Choroid plexus epithelial cell (primary cell): ENCODE results near the gene MARCHF9.

ENCODE experiments used
- DNase-seq: peaks from one replicate; pipeline ENCODE4 v3.0.0-alpha.2; 2010; ENCODE audit warnings: low read depth
- H3K4me3 ChIP-seq: 2 replicates; pipeline ENCODE4 v1.5.1; 2011; ENCODE audit warnings: low read depth, mild to moderate bottlenecking, control low read depth, low read length, moderate library complexity
- CTCF ChIP-seq: conservative IDR thresholded peaks from 2 replicates; pipeline ENCODE4 v1.5.1; 2011; ENCODE audit warnings: low read depth, mild to moderate bottlenecking, control low read depth, inconsistent platforms, low read length, moderate library complexity

Gene MARCHF9

GRCh38 chr12:57716305-57716704 lies 38.6 kb upstream of the MARCHF9 start:
- TF ChIP-seq CTCF = no peak
- no peak overlapping the region for H3K4me3 ChIP-seq
- no peak for DNase-seq

GRCh38 chr12:57717131-57717530 lies 37.8 kb upstream of the MARCHF9 start:
- no peak for TF ChIP-seq CTCF
- DNase-seq = no peak
- H3K4me3 ChIP-seq = no peak overlapping the region

- no peak overlapping the region for H3K4me3 ChIP-seq
- TF ChIP-seq CTCF = no peak
- no peak for DNase-seq
These were observed 36.9 kb upstream of the MARCHF9 start for GRCh38 chr12:57717846-57718640.

GRCh38 chr12:57718641-57719528 lies 36.0 kb upstream of the MARCHF9 start:
- no peak for TF ChIP-seq CTCF
- H3K4me3 ChIP-seq = no peak overlapping the region
- no peak for DNase-seq

GRCh38 chr12:57719777-57720605 lies 34.9 kb upstream of the MARCHF9 start:
- H3K4me3 ChIP-seq = no peak overlapping the region
- DNase-seq = no peak

More at GRCh38 chr12:57719777-57720605, 34.9 kb upstream of the MARCHF9 start:
- no peak for TF ChIP-seq CTCF
